Adipocyte (in vitro differentiated cells): ENCODE data around the gene ENAM.
A peak's percentile ranks its signal among the peaks of the same experiment; 100 is the strongest.
"Not testable (repeated sequence)": the region's sequence is repeated elsewhere in the genome, so short reads cannot be mapped to it uniquely, and the experiment has no call there.

Experiments used
- DNase-seq: peaks from one replicate; pipeline ENCODE4 v3.0.0-alpha.2; 2015; ENCODE audit warnings: low read depth
- H3K27me3 ChIP-seq: replicated peaks from 2 replicates; pipeline ENCODE4 v1.7.0; 2013; ENCODE audit warnings: mild to moderate bottlenecking, low read length, moderate library complexity; ENCODE audit not compliant: control insufficient read depth, insufficient read depth
- H3K36me3 ChIP-seq: 2 replicates; pipeline ENCODE4 v1.7.0; 2013; ENCODE audit warnings: low read length, mild to moderate bottlenecking, moderate library complexity; ENCODE audit not compliant: control insufficient read depth, insufficient read depth, severe bottlenecking
- H3K4me1 ChIP-seq: 2 replicates; pipeline ENCODE4 v1.7.0; 2013; ENCODE audit warnings: mild to moderate bottlenecking, low read length, moderate library complexity; ENCODE audit not compliant: control insufficient read depth, insufficient read depth
- H3K4me3 ChIP-seq: 2 replicates; pipeline ENCODE4 v1.7.0; 2013; ENCODE audit warnings: mild to moderate bottlenecking, low read length, moderate library complexity
- H3K9ac ChIP-seq: 2 replicates; pipeline ENCODE4 v1.7.0; 2013; ENCODE audit warnings: mild to moderate bottlenecking, low read length, moderate library complexity
- H3K9me3 ChIP-seq: 2 replicates; pipeline ENCODE4 v1.7.0; 2013; ENCODE audit warnings: mild to moderate bottlenecking, low read length, moderate library complexity; ENCODE audit not compliant: control insufficient read depth

The ENAM gene

GRCh38 chr4:70682142-70682541 is 53.6 kb downstream of the ENAM start:
- not testable (repeated sequence) for DNase-seq, H3K4me3 ChIP-seq, H3K36me3 ChIP-seq, H3K4me1 ChIP-seq, H3K27me3 ChIP-seq, H3K9me3 ChIP-seq, H3K9ac ChIP-seq

- peaks cover 3% of the 10 kb centered on the region for H3K36me3 ChIP-seq
- peaks cover 30% of the 10 kb centered on the region for H3K4me1 ChIP-seq
- DNase-seq, result no peak
- no peaks in the 10 kb centered on the region for H3K9me3 ChIP-seq
- H3K27me3 ChIP-seq, result no peaks in the 10 kb centered on the region
- peak overlapping the region; percentile 90 for H3K4me3 ChIP-seq
- H3K9ac ChIP-seq, result peak overlapping the region; percentile 93
Observed at GRCh38 chr4:70687392-70687791, 58.8 kb downstream of the ENAM start.

GRCh38 chr4:70687821-70688794 is 59.6 kb downstream of the ENAM start, which contains the start of gene UTP3:
UTP3 (plus strand) TSS chr4:70688532; CDS start chr4:70688678, 146 bp downstream.
- no peaks in the 10 kb centered on the region for H3K27me3 ChIP-seq
- H3K4me3 ChIP-seq, result peak within 1 kb of the TSS; percentile 90
- DNase-seq, result peak; percentile 99
- peak within 1 kb of the TSS; percentile 93 for H3K9ac ChIP-seq
- peaks cover 6% of the 10 kb centered on the region for H3K36me3 ChIP-seq
- H3K9me3 ChIP-seq, result no peaks in the 10 kb centered on the region
- H3K4me1 ChIP-seq, result peaks cover 30% of the 10 kb centered on the region

- Histone ChIP-seq H3K4me3 (peak overlapping the region; percentile 90), H3K36me3 (peaks cover 7% of the 10 kb centered on the region), H3K27me3 (no peaks in the 10 kb centered on the region), H3K9ac (peak overlapping the region; percentile 93), H3K9me3 (no peaks in the 10 kb centered on the region), H3K4me1 (peaks cover 30% of the 10 kb centered on the region)
- peak; percentile 54 for DNase-seq
Observed at GRCh38 chr4:70688795-70689231, 60.3 kb downstream of the ENAM start.

GRCh38 chr4:70691661-70692060 is 63.1 kb downstream of the ENAM start:
- Histone ChIP-seq H3K4me1 (peaks cover 30% of the 10 kb centered on the region), H3K36me3 (peaks cover 7% of the 10 kb centered on the region), H3K27me3 (no peaks in the 10 kb centered on the region), H3K9ac (peak overlapping the region; percentile 22), H3K4me3 (no peak overlapping the region), H3K9me3 (no peaks in the 10 kb centered on the region)
- DNase-seq, result no peak

- not testable (repeated sequence) for H3K27me3 ChIP-seq, H3K4me3 ChIP-seq
- peaks cover 18% of the 10 kb centered on the region for H3K4me1 ChIP-seq
Observed at GRCh38 chr4:70694633-70695032, 66.1 kb downstream of the ENAM start.

More at GRCh38 chr4:70694633-70695032, 66.1 kb downstream of the ENAM start:
- H3K9me3 ChIP-seq, H3K9ac ChIP-seq, H3K36me3 ChIP-seq, DNase-seq: not testable (repeated sequence)
